Measurements from ENCODE around the gene HDLBP.

- TF ChIP-seq CTCF (IDR thresholded peaks at IDR 0.05; ENCODE audit: insufficient read depth, low read length, poor library complexity, severe bottlenecking) (no peak), EZH2phosphoT487 (conservative IDR thresholded peaks at IDR 0.05; ENCODE audit: low read length) (no peak)
These were observed 132.3 kb downstream of the HDLBP start for GRCh38 chr2:241183221-241183620.

All from SU-DHL-6 (cell line).